GM12874 (cell line): Measurements from ENCODE around the gene ERBB2.

Source experiments
- TF ChIP-seq, protein P1 (sequence below): IDR thresholded peaks from 2 replicates; pipeline ENCODE4 v1.5.1; 2011; ENCODE audit warnings: low read depth, mild to moderate bottlenecking, control low read depth, low read length, moderate library complexity; ENCODE audit not compliant: insufficient read depth

Gene ERBB2

DNA sequence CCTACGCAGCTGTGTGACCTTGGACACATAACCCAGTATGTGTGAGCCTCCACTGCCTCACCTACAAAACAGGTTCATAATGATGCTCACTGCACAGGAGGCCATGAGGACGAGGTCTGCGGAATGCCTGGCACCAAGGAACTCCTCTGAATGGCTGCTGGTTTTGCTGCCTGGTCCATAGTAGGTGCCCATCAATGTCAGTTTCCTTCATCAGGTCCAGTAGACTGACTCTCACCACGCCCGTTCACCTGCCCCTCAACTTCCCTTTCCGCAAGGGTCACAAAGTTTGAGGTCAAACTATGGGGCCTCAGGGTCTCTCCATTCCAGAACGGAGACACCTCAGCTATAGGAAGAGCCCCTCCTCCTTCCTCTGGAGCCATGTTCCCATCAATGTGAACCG, 22.8 kb upstream of the ERBB2 start:
- TF ChIP-seq, protein P1, sequence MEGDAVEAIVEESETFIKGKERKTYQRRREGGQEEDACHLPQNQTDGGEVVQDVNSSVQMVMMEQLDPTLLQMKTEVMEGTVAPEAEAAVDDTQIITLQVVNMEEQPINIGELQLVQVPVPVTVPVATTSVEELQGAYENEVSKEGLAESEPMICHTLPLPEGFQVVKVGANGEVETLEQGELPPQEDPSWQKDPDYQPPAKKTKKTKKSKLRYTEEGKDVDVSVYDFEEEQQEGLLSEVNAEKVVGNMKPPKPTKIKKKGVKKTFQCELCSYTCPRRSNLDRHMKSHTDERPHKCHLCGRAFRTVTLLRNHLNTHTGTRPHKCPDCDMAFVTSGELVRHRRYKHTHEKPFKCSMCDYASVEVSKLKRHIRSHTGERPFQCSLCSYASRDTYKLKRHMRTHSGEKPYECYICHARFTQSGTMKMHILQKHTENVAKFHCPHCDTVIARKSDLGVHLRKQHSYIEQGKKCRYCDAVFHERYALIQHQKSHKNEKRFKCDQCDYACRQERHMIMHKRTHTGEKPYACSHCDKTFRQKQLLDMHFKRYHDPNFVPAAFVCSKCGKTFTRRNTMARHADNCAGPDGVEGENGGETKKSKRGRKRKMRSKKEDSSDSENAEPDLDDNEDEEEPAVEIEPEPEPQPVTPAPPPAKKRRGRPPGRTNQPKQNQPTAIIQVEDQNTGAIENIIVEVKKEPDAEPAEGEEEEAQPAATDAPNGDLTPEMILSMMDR: no peak

DNA sequence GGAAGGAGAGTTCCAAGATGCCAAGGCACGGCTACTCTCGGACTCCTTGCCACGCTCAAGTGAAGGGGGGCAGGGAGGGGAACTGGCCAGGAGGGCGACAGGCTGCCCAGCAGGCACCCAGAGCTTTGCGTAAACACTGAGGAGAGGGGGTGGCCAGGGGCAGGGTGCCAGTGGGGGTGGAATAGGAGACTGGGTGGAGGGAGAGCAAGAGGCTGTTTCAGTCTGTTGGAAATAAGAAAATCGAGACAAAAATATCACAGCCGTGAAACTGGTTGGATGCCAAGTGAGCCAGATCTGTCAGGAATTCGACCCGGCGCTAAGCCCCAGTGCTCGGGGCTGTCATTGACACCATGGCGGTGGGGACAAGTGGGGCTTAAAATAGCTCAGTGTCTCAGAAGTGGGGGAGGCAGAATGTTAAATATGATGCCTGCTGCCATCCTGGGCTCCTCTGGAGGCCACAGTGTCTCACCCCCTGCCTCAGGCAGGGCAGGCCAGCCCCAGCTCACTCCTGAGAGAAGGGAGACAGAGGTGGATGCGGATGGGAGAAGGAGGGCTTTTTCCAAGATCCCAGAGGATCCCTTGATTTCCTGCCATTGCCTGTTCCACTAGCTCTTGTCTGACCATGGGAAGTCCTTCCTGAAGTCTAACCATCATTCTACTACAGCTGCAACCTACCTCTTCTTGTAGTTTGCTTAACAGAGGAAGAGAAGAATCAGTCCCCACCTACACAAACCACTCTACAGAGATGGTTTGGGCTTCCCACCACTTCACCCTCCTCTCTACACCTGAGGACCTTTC, 22.1 kb upstream of the ERBB2 start:
- TF ChIP-seq, protein P1: no peak

DNA sequence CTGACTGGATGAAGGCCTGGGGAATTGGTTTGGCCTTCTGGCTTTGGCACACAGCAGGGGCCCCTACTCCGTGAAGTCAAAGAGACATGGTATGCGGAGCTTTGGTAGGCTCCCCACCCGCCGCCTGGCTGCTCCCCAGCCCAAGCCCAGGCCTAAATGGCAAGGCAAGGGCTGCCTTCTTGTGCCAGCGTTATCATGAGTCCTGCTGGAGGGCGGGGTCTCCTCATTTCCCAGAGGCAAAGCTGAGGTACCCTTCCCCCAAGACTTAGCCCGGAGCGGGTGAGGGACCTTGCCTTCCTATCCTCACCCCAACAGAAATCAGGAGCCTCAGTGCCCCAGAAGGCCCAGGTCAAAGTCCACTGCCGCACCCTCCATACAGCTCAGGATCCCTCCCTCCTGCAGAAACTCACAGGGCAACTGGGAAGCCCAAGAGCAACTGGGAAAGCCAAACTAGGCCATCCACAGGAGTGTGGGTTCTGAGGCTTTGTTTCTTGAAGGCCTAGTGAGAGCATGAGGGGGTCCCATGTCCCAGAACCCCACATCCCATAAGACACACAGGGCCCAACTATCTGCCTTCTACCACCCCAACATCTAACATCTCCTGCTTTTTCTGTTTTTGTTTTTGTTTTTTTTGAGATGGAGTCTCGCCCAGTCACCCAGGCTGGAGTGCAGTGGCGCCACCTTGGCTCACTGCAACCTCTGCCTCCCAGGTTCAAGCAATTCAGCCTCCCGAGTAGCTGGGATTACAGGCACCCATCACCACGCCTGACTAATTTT, 21.3 kb upstream of the ERBB2 start:
- TF ChIP-seq, protein P1: no peak

DNA sequence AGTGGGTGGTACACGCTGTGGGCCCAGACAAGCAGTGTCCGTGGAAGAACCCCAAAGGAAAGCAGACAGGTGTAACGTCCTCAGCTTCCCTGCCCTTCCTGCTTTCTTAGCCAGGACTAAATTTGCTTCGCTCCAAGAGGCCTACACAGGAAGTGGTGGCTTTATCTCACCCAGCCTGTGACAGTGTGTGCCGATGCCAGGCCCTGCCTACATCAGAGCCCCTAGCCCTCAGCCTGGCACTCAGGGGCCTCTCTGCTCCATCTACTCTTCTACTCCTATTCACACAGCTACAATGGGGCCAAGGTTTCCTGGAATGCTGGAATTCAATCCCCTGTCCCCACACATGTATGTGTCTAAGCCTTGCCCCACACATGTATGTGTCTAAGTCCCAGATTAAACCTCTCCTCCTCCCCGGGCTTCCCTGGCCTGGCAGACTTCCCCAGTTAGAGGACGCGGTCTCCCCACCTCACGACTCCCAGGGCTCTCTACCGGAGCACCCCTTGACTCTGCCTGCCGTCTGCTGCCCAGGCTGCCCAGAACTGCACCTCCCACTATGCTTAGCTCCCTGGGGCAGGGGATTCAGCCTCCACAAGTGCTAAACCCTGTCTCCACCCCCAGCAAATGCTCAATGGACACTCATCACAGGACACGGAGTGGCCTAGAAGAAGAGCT, 20.2 kb upstream of the ERBB2 start:
- TF ChIP-seq, protein P1: no peak

DNA sequence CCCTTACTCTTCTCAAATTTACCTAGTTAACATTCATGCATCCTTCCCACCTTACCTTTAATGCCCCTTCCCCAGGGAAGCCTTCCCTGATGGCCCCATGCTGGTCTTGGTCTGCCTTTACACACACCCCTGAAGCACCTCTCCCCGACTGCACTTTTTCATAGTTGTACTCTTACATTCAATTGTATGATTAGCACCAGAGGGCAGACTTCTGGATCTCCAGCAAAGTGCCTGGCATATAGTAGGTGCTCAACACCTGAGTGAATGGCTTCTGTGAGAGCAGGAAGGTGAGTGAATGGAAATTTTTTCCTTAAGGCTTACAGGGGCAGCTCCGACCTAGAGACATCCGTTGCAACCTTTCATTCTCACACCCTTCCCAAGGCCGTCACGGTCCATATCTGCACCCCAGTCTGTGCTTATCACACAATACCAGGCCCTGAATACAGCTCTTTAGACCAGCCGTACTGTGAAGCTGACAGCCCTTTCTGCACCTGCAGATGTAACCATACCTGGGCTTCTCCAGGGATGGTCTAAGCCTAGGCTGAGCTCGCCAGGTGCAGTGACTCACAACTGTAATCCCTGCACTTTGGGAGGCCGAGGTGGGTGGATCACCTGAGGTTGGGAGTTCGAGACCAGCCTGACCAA, 16.4 kb upstream of the ERBB2 start:
- TF ChIP-seq, protein P1: no peak

DNA sequence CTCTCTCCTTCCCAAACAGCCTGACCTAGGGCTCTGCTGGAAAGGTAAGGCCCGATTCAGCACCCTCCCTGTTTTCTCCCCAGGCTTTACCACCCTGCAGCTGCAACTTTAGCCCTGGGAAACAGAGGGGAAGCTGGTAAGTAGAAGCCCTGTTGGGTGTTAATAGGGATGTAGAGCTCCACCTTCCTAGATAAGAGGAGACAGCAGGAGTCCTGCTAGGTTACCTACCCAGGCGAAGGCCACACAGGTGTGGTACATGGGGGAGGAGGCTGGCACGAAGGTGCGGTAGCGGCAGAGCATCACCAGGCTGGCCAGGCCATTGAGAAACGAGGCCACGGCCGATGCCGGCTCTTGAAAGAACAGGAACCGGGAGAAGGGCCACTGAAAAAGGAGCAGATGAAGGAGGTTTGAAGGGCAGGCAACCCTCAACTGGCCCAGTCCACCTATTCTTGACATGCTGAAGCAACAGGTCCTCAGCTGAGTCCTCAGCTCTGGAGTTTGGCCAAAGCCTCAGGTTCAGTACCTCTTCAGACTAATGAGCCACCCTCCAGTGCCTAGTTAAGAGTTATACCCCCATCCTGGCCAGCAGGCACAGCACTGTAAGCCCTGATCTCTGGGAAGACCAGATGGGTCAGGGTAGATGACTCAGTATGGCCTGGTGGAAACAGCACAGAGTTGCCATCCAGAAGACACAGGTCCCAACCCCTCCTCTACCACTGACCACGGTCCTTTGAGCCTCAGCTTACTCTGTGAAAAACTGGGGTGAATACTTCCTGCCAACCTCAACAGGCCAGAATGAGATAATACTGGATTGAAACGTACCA, 15.3 kb upstream of the ERBB2 start:
- TF ChIP-seq, protein P1: no peak
